ENCODE measurements around the gene KEAP1. TPM values are rescaled to one million over a fixed set of nuclear protein-coding genes. Genes with fewer than 3 reads are reported as not detected.
"Not testable (repeated sequence)": the region's sequence is repeated elsewhere in the genome, so short reads cannot be mapped to it uniquely, and the experiment has no call there.

KEAP1 gene
- total and polyA plus RNA-seq, 2 of the 8 experiments (the other 6 are each of a cell fraction or from before 2014, with no cell fraction given), result 80.6 to 106 TPM

GRCh38 chr19:10539016-10539415 lies 35.9 kb upstream of the KEAP1 start:
- H2AFZ ChIP-seq (ENCODE audit: low read length); H3K27me3 ChIP-seq (replicated peaks in 1 of 4; ENCODE audit: control insufficient read depth in 3 of 4, extremely low read depth in 1 of 4, insufficient read depth in 3 of 4, low read length in 3 of 4); H3K79me2 ChIP-seq (ENCODE audit: control insufficient read depth in 1 of 2, insufficient read depth in 2 of 2, low read length in 2 of 2); POLR2A ChIA-PET (ENCODE audit: partially characterized antibody); H4K5ac ChIP-seq (ENCODE audit: insufficient read length, low read depth, low read length); H2BK12ac ChIP-seq (ENCODE audit: low read depth, low read length); H3K9ac ChIP-seq (replicated peaks in 1 of 4; ENCODE audit: extremely low read depth in 1 of 4, low read depth in 3 of 4, low read length in 3 of 4); DNase-seq (ENCODE audit: low read depth in 1 of 2, low spot score in 2 of 2); H3K18ac ChIP-seq (ENCODE audit: extremely low read depth, low read length); H3K4ac ChIP-seq (replicated peaks; ENCODE audit: insufficient read length, low read depth, low read length); H3K56ac ChIP-seq (replicated peaks; ENCODE audit: insufficient read length, low read depth, low read length); H2AK5ac ChIP-seq (ENCODE audit: low read depth, low read length); H3K4me3 ChIP-seq (ENCODE audit: extremely low read depth in 1 of 4, insufficient read depth in 2 of 4, low read depth in 3 of 4, low read length in 4 of 4); H3K4me1 ChIP-seq (replicated peaks in 1 of 4; ENCODE audit: control insufficient read depth in 3 of 4, insufficient read depth in 4 of 4, low read length in 3 of 4); H3K79me1 ChIP-seq (ENCODE audit: low read depth, low read length); H4K8ac ChIP-seq (ENCODE audit: extremely low read depth, insufficient read depth, low read length); H4K20me1 ChIP-seq (replicated peaks in 1 of 2; ENCODE audit: control insufficient read depth in 1 of 2, insufficient read depth in 2 of 2, low read length in 2 of 2); H3K23me2 ChIP-seq (ENCODE audit: low read depth, low read length); H3K36me3 ChIP-seq (ENCODE audit: control insufficient read depth in 2 of 4, insufficient read depth in 4 of 4, low read length in 3 of 4); H3K4me2 ChIP-seq (ENCODE audit: insufficient read depth in 1 of 2, low read depth in 2 of 2, low read length in 2 of 2); H2BK15ac ChIP-seq (ENCODE audit: low read length); H2BK5ac ChIP-seq (ENCODE audit: low read depth, low read length); FAIRE-seq; H3K23ac ChIP-seq (ENCODE audit: insufficient read length); H4K91ac ChIP-seq (replicated peaks; ENCODE audit: insufficient read length, low read length); H3K9me3 ChIP-seq (ENCODE audit: insufficient read depth in 2 of 2, low read depth in 1 of 2, low read length in 1 of 2); H2BK20ac ChIP-seq (ENCODE audit: low read length); H3K14ac ChIP-seq (ENCODE audit: insufficient read length); H2BK120ac ChIP-seq (replicated peaks; ENCODE audit: low read depth, low read length); H3K27ac ChIP-seq (ENCODE audit: low read depth, low read length): not testable (repeated sequence)
- CTCF ChIA-PET (ENCODE audit: partially characterized antibody), result interaction anchor here (0.6 to 1.7 kb wide), 2 partner anchors 9 to 45 kb away, joined by 3 to 5 read pairs; no protein-coding TSS in a partner anchor
- WGBS, 2 experiments (ENCODE audit: extremely low coverage in 1 of 2, insufficient coverage in 1 of 2, insufficient read length in 1 of 2, insufficient replicate concordance in 2 of 2, low coverage in 1 of 2, low lambda C conversion rate in 2 of 2, missing lambda C conversion rate in 1 of 2), result 91% methylated on average over 9 of the region's 9 CpGs; no CpG with 5 or more reads in 1 of the 2 experiments

All from H1 (cell line).